Esophagus squamous epithelium (tissue), 5 donors: Measurements from ENCODE around the gene ADAM33. TPM values are rescaled to one million over a fixed set of nuclear protein-coding genes. Genes with fewer than 3 reads are reported as not detected.

Experiments used
- DNase-seq: peaks from one replicate; lab custom pipeline; 2025; lab: John Stamatoyannopoulos, UW
- H3K27ac ChIP-seq, 4 donors: fragments of 200-600 bp; sonication (generic); one replicate each; pipeline ENCODE4 v1.5.1; 2016 to 2019; ENCODE audit warnings: mild to moderate bottlenecking in 1 of 4
- H3K27me3 ChIP-seq, 4 donors: fragments of 200-600 bp; sonication (generic); 1 replicate in 3 of 4; 2 replicates in 1 of 4; pipeline versions ENCODE4 v1.5.1 to v1.6.0; 2017 to 2021; ENCODE audit warnings: antibody characterized with exemption in 1 of 4
- H3K36me3 ChIP-seq, 3 donors: fragments of 200-600 bp; sonication (generic); one replicate each; pipeline ENCODE4 v1.5.1; 2016 to 2019
- H3K4me1 ChIP-seq, 3 donors: fragments of 200-600 bp; sonication (generic); one replicate each; pipeline ENCODE4 v1.5.1; 2017 to 2019
- H3K4me3 ChIP-seq, 4 donors: fragments of 200-600 bp; sonication (generic); 1 replicate in 3 of 4; 2 replicates in 1 of 4; pipeline ENCODE4 v1.5.1; 2016 to 2019; ENCODE audit warnings: mild to moderate bottlenecking in 2 of 4, moderate library complexity in 1 of 4
- H3K9me3 ChIP-seq, 3 donors: fragments of 200-600 bp; sonication (generic); one replicate each; pipeline ENCODE4 v1.5.1; 2016 to 2019
- POLR2A ChIP-seq, 4 donors: fragments of 450-650 bp; IDR thresholded peaks; one replicate each; pipeline ENCODE4 v1.6.1; 2017; ENCODE audit warnings: antibody characterized with exemption in 4 of 4, mild to moderate bottlenecking in 4 of 4, moderate library complexity in 3 of 4
- WGBS, 2 donors: methylation state at CpG; one replicate each; pipeline ENCODE4 v1.1.5; 2018; 5-methylcytosine and 5-hydroxymethylcytosine counted together
- intact Hi-C: fragments of 100-400 bp; cut with DNase I; formaldehyde crosslinking; loops from one replicate; pipeline ENCODE4 v1.15.0; 2022
- total RNA-seq, 4 donors: library from RNA; depleted of rRNA; stranded (reverse); fragments of >200 nt; gene quantifications; one replicate each; pipeline ENCODE4 v1.1.0, GENCODE V29; 2016
- TF ChIP-seq, protein P1 (sequence below), 6 experiments: fragments of 450-650 bp in 4 of 6; fragments of 200-600 bp in 2 of 6; sonication (generic) in 2 of 6; IDR thresholded peaks; one replicate each; pipeline ENCODE4 v1.5.1; 2016 to 2019; ENCODE audit warnings: antibody characterized with exemption in 6 of 6, mild to moderate bottlenecking in 4 of 6, moderate library complexity in 4 of 6
- donor health status: DM: yes; HTN: yes; CAD: no.

ADAM33 gene
- total RNA-seq, 4 donors from 2014 or later, result 2.4 to 27.7 (median 6.4) TPM

DNA sequence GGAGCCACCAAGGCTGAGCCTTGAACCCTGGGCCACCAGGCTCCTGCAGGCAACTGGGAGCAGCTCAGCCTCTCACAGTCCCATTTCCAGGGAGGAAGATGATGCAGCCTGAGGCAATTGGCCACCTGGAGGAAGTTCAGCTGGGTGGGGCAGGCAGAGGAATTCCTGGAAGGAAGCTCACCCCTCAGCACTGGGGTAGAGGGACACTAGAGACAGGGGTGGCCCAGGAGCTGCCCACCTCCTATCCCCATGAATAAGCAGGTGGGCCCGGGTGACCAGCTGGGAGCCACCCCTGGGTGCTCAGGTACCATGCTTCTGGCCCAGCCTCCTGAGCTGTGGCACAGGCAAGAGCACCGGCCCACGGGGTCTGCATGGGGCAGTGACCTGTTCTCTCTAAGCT is 47.1 kb upstream of the ADAM33 start:
- no peaks in the 10 kb centered on the region for H3K36me3 ChIP-seq
- peak overlapping the region in 1 of 4 donors; percentile 73 for H3K27ac ChIP-seq

DNA sequence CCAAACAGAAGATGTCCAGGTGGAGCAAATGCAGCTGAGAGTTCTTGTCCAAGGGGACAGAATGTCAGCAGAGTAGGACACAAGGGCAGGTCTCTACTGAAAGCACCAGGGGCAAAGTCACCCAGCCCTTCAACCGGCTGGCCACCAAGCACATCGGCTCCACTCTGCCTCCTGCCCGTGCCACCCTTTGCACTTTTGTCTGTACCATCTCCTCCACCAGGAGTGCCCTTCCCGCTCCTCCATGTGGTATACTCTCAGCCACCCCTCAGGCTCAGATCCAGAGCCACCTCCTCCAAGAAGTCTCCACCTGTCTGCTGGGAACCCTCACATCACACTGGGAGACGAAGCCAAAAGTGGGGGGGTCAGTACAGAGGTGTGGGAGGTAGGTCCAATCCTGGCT is 46.5 kb upstream of the ADAM33 start:
- no peaks in the 10 kb centered on the region for H3K9me3 ChIP-seq
- H3K27ac ChIP-seq, result peak overlapping the region in 2 of 4 donors; percentile 20 to 73
- peaks cover 0 to 54% (median 2%) of the 10 kb centered on the region in 4 donors for H3K27me3 ChIP-seq
- DNase-seq, result no peak
- no peaks in the 10 kb centered on the region for H3K36me3 ChIP-seq
- WGBS, 2 donors, result 82 to 89% methylated on average over 3 to 4 of the region's 5 CpGs
- intact Hi-C loops, result no loop called here
- H3K4me1 ChIP-seq, result peaks cover 15 to 41% (median 17%) of the 10 kb centered on the region in 3 donors
- H3K4me3 ChIP-seq, result no peak overlapping the region
- no peak for TF ChIP-seq POLR2A (IDR thresholded peaks at IDR 0.05)
- TF ChIP-seq, protein P1, sequence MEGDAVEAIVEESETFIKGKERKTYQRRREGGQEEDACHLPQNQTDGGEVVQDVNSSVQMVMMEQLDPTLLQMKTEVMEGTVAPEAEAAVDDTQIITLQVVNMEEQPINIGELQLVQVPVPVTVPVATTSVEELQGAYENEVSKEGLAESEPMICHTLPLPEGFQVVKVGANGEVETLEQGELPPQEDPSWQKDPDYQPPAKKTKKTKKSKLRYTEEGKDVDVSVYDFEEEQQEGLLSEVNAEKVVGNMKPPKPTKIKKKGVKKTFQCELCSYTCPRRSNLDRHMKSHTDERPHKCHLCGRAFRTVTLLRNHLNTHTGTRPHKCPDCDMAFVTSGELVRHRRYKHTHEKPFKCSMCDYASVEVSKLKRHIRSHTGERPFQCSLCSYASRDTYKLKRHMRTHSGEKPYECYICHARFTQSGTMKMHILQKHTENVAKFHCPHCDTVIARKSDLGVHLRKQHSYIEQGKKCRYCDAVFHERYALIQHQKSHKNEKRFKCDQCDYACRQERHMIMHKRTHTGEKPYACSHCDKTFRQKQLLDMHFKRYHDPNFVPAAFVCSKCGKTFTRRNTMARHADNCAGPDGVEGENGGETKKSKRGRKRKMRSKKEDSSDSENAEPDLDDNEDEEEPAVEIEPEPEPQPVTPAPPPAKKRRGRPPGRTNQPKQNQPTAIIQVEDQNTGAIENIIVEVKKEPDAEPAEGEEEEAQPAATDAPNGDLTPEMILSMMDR (IDR thresholded peaks at IDR 0.05), result no peak

More for the DNA sequence above, 47.1 kb upstream of the ADAM33 start:
- Histone ChIP-seq H3K4me3 (no peak overlapping the region), H3K27me3 (peaks cover 0 to 60% (median 2%) of the 10 kb centered on the region in 4 donors), H3K9me3 (no peaks in the 10 kb centered on the region), H3K4me1 (peaks cover 15 to 46% (median 17%) of the 10 kb centered on the region in 3 donors)
- no peak for DNase-seq
- TF ChIP-seq, protein P1 (IDR thresholded peaks at IDR 0.05), result no peak
- no peak for TF ChIP-seq POLR2A (IDR thresholded peaks at IDR 0.05)
- intact Hi-C loops, result no loop called here
- 80% methylated on average over 2 of the region's 3 CpGs; no CpG with 5 or more reads in 1 of the 2 donors for WGBS, 2 donors

DNA sequence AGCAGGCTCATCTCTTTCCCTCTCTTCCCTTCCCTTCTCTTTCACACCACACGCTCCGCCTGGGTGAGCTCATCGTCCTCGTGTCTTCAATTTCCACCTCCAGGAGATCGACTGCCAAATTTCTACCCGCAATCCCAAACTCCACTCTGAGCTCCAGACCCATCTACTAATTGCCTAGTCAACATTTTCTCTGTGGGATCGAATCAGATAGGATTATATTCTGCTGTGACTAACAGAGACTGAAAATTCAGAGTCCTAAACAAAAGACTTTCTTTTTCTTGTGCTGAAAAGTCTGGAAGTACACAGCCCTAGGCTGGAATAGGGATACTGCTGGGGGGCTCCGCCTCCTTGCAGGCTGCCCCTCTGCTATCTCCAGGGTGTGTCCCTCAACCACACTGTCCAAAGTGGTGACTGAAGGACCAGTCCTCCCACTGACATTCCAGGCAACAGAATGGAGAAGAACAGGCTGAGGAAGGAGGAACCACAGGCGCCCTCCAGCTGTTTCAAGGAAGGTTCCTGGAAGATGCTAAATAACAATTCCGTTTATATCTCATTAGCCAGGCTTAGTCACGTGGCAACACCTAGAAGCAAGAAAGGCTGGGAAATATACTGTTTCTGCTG is 45.7 kb upstream of the ADAM33 start:
- peaks cover 0 to 46% (median 0%) of the 10 kb centered on the region in 4 donors for H3K27me3 ChIP-seq
- no peaks in the 10 kb centered on the region for H3K9me3 ChIP-seq
- no peak for DNase-seq
- 27 to 33% methylated on average over 10 of the region's 11 CpGs for WGBS, 2 donors
- H3K4me1 ChIP-seq, result peaks cover 13 to 33% (median 15%) of the 10 kb centered on the region in 3 donors
- TF ChIP-seq POLR2A (IDR thresholded peaks at IDR 0.05), result no peak
- TF ChIP-seq, protein P1 (IDR thresholded peaks at IDR 0.05), result no peak
- intact Hi-C loops, result no loop called here
- no peaks in the 10 kb centered on the region for H3K36me3 ChIP-seq
- H3K4me3 ChIP-seq, result peak overlapping the region in 1 of 4 donors; percentile 34
- peak overlapping the region in 3 of 4 donors; percentile 20 to 73 (median 61) for H3K27ac ChIP-seq

DNA sequence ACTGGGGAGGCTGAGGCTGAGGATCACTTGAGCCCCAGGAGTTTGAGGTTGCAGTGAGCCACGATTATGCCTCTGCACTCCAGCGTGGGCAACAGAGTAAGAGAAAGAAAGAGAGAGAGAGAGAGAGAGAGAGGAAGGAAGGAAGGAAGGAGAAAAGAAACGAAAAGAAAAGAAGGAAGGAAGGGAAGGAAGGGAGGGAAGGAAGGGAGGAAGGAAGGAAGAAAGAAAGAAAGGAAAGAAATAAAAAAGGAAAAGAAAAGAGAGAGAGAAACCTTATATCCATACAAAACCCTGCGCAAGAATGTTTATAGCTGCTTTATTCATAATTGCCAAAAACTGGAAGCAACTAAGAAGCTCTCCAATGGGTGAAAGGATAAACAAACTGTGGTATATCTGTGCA is 42.5 kb upstream of the ADAM33 start:
- no peak for DNase-seq
- TF ChIP-seq POLR2A (IDR thresholded peaks at IDR 0.05), result no peak
- TF ChIP-seq, protein P1 (IDR thresholded peaks at IDR 0.05), result no peak
- Histone ChIP-seq H3K36me3 (no peaks in the 10 kb centered on the region), H3K4me1 (peaks cover 7 to 23% (median 15%) of the 10 kb centered on the region in 3 donors), H3K4me3 (no peak overlapping the region), H3K9me3 (no peaks in the 10 kb centered on the region), H3K27ac (no peak overlapping the region), H3K27me3 (peaks cover 0 to 42% (median 0%) of the 10 kb centered on the region in 4 donors)
- intact Hi-C loops, result no loop called here
- 56 to 76% methylated on average over 4 of the region's 4 CpGs for WGBS, 2 donors

DNA sequence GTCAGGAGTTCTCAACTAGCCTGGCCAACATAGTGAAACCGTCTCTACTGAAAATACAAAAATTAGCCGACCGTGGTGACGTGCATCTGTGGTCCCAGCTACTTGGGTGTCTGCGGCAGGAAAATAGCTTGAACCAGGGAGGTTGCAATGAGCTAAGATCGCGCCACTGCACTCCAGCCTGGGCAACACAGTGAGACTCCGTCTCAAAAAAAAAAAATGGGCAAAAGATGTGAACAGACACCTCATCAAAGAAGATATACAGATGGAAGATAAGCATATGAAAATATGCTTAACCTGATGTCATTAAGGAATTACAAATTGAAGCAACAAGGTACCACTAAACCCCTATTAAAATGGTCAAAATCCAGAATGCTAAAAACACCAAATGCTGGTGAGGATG is 41.5 kb upstream of the ADAM33 start:
- Histone ChIP-seq H3K4me3 (no peak overlapping the region), H3K4me1 (peaks cover 7 to 13% (median 11%) of the 10 kb centered on the region in 3 donors), H3K9me3 (no peaks in the 10 kb centered on the region), H3K27me3 (peaks cover 0 to 39% (median 0%) of the 10 kb centered on the region in 4 donors), H3K27ac (no peak overlapping the region), H3K36me3 (no peaks in the 10 kb centered on the region)
- intact Hi-C loops, result no loop called here
- DNase-seq, result no peak
- no peak for TF ChIP-seq POLR2A (IDR thresholded peaks at IDR 0.05)
- TF ChIP-seq, protein P1 (IDR thresholded peaks at IDR 0.05), result no peak
- WGBS, 2 donors, result 75 to 85% methylated on average over 6 to 8 of the region's 8 CpGs
